ENCODE results near the gene RIMBP2. TPM values are rescaled to one million over a fixed set of nuclear protein-coding genes. Genes with fewer than 3 reads are reported as not detected.

Gene RIMBP2
- total RNA-seq, 5 donors from 2014 or later (not counting 1 experiment from before 2014, with no cell fraction given), result 0.10 to 0.38 TPM; not detected in 3

GRCh38 chr12:130627175-130627574 is 88.9 kb downstream of the RIMBP2 start:
- Histone ChIP-seq H3K36me3 (ENCODE audit: control insufficient read depth in 2 of 2, extremely low read depth in 1 of 2, insufficient read depth in 1 of 2, low read length in 1 of 2) (no peaks in the 10 kb centered on the region), H3K9me3 (no peaks in the 10 kb centered on the region), H3K27ac (ENCODE audit: low read length) (no peak overlapping the region), H3K4me1 (ENCODE audit: control insufficient read depth in 1 of 2, extremely low read depth in 1 of 2, insufficient read depth in 2 of 2, low read length in 2 of 2) (no peaks in the 10 kb centered on the region), H3K27me3 (replicated peaks in 1 of 2; ENCODE audit: control insufficient read depth in 2 of 2, extremely low read depth in 1 of 2, insufficient read depth in 2 of 2, low read length in 1 of 2) (no peaks in the 10 kb centered on the region), H3K4me3 (ENCODE audit: control insufficient read depth in 1 of 2, extremely low read depth in 1 of 2, low read length in 1 of 2) (no peak overlapping the region)
- DNase-seq, result no peak
- H3K9me3 Mint-ChIP-seq, result peaks cover 0 to 9% (median 0%) of the 10 kb centered on the region in 3 donors
- H3K27me3 Mint-ChIP-seq, result peaks cover 4 to 5% of the 10 kb centered on the region in 2 donors
- 90% methylated on average over 7 of the region's 7 CpGs for WGBS (ENCODE audit: insufficient coverage)
- no peak overlapping the region for H3K27ac Mint-ChIP-seq
- H3K36me3 Mint-ChIP-seq, result no peaks in the 10 kb centered on the region
- ATAC-seq (replicated peaks in 1 of 4), result no peak
- H3K4me1 Mint-ChIP-seq, result no peaks in the 10 kb centered on the region
- no peak overlapping the region for H3K4me3 Mint-ChIP-seq
- POLR2A ChIA-PET, result no interaction called here
- CTCF ChIA-PET, result no interaction called here

GRCh38 chr12:130626601-130627000 is 89.5 kb downstream of the RIMBP2 start:
- Histone ChIP-seq H3K9me3 (no peaks in the 10 kb centered on the region), H3K27me3 (replicated peaks in 1 of 2; ENCODE audit: control insufficient read depth in 2 of 2, extremely low read depth in 1 of 2, insufficient read depth in 2 of 2, low read length in 1 of 2) (no peaks in the 10 kb centered on the region), H3K4me1 (ENCODE audit: control insufficient read depth in 1 of 2, extremely low read depth in 1 of 2, insufficient read depth in 2 of 2, low read length in 2 of 2) (no peaks in the 10 kb centered on the region), H3K36me3 (ENCODE audit: control insufficient read depth in 2 of 2, extremely low read depth in 1 of 2, insufficient read depth in 1 of 2, low read length in 1 of 2) (no peaks in the 10 kb centered on the region), H3K27ac (ENCODE audit: low read length) (no peak overlapping the region), H3K4me3 (ENCODE audit: control insufficient read depth in 1 of 2, extremely low read depth in 1 of 2, low read length in 1 of 2) (no peak overlapping the region)
- H3K27ac Mint-ChIP-seq, result no peak overlapping the region
- no peak overlapping the region for H3K4me3 Mint-ChIP-seq
- ATAC-seq (replicated peaks in 1 of 4) (no peak), DNase-seq (no peak)
- peaks cover 0 to 9% (median 0%) of the 10 kb centered on the region in 3 donors for H3K9me3 Mint-ChIP-seq
- H3K4me1 Mint-ChIP-seq, result no peaks in the 10 kb centered on the region
- ChIA-PET POLR2A (no interaction called here), CTCF (interaction anchor here in 1 of 2 donors (0.7 kb wide), 1 partner anchor 17 kb away, joined by 3 read pairs; no protein-coding TSS in a partner anchor)
- peaks cover 2 to 4% of the 10 kb centered on the region in 2 donors for H3K27me3 Mint-ChIP-seq
- H3K36me3 Mint-ChIP-seq, result no peaks in the 10 kb centered on the region
- WGBS (ENCODE audit: insufficient coverage), result 71% methylated on average over 11 of the region's 11 CpGs

GRCh38 chr12:130625201-130625600 is 90.9 kb downstream of the RIMBP2 start:
- DNase-seq (no peak), ATAC-seq (replicated peaks in 1 of 4) (no peak)
- Histone ChIP-seq H3K9me3 (no peaks in the 10 kb centered on the region), H3K4me1 (ENCODE audit: control insufficient read depth in 1 of 2, extremely low read depth in 1 of 2, insufficient read depth in 2 of 2, low read length in 2 of 2) (no peaks in the 10 kb centered on the region), H3K36me3 (ENCODE audit: control insufficient read depth in 2 of 2, extremely low read depth in 1 of 2, insufficient read depth in 1 of 2, low read length in 1 of 2) (no peaks in the 10 kb centered on the region), H3K4me3 (ENCODE audit: control insufficient read depth in 1 of 2, extremely low read depth in 1 of 2, low read length in 1 of 2) (no peak overlapping the region), H3K27me3 (replicated peaks in 1 of 2; ENCODE audit: control insufficient read depth in 2 of 2, extremely low read depth in 1 of 2, insufficient read depth in 2 of 2, low read length in 1 of 2) (no peaks in the 10 kb centered on the region), H3K27ac (ENCODE audit: low read length) (no peak overlapping the region)
- Mint-ChIP-seq H3K36me3 (no peaks in the 10 kb centered on the region), H3K27me3 (peaks cover 2 to 4% of the 10 kb centered on the region in 2 donors), H3K27ac (no peak overlapping the region), H3K9me3 (no peaks in the 10 kb centered on the region), H3K4me3 (no peak overlapping the region), H3K4me1 (no peaks in the 10 kb centered on the region)
- no CpG with 5 or more reads among the region's 5 CpGs for WGBS (ENCODE audit: insufficient coverage)
- CTCF ChIA-PET, result no interaction called here
- POLR2A ChIA-PET, result no interaction called here

DNA sequence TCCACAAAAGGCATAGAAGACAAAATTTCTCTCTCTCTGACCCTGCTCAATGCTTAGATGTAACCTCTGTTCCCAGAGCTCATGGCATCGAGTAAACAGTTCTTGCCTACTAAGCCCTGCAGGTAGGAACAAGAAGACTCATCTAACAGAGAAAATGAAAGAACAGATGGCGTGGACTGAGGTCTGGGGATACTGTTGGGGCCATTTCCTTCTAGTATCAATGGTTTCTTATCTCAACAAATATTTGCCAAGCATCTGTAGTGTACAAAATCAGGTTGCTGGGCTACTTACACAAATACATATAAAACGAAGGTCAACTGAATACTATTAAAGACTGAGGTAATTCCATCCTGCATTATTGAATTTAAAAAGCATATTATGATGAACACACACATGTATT is 93.3 kb downstream of the RIMBP2 start:
- CTCF ChIA-PET, result no interaction called here
- no peak for ATAC-seq (replicated peaks in 1 of 4)
- H3K4me3 ChIP-seq (ENCODE audit: control insufficient read depth in 1 of 2, extremely low read depth in 1 of 2, low read length in 1 of 2), result no peak overlapping the region
- no CpG with 5 or more reads among the region's 3 CpGs for WGBS (ENCODE audit: insufficient coverage)
- Mint-ChIP-seq H3K36me3 (no peaks in the 10 kb centered on the region), H3K4me1 (no peaks in the 10 kb centered on the region), H3K27ac (no peak overlapping the region), H3K4me3 (no peak overlapping the region), H3K9me3 (no peaks in the 10 kb centered on the region), H3K27me3 (peaks cover 0 to 4% of the 10 kb centered on the region in 2 donors)
- no peaks in the 10 kb centered on the region for H3K4me1 ChIP-seq (ENCODE audit: control insufficient read depth in 1 of 2, extremely low read depth in 1 of 2, insufficient read depth in 2 of 2, low read length in 2 of 2)
- H3K27me3 ChIP-seq (replicated peaks in 1 of 2; ENCODE audit: control insufficient read depth in 2 of 2, extremely low read depth in 1 of 2, insufficient read depth in 2 of 2, low read length in 1 of 2), result no peaks in the 10 kb centered on the region
- POLR2A ChIA-PET, result no interaction called here
- H3K27ac ChIP-seq (ENCODE audit: low read length), result no peak overlapping the region
- no peaks in the 10 kb centered on the region for H3K9me3 ChIP-seq
- no peaks in the 10 kb centered on the region for H3K36me3 ChIP-seq (ENCODE audit: control insufficient read depth in 2 of 2, extremely low read depth in 1 of 2, insufficient read depth in 1 of 2, low read length in 1 of 2)
- DNase-seq, result no peak

DNA sequence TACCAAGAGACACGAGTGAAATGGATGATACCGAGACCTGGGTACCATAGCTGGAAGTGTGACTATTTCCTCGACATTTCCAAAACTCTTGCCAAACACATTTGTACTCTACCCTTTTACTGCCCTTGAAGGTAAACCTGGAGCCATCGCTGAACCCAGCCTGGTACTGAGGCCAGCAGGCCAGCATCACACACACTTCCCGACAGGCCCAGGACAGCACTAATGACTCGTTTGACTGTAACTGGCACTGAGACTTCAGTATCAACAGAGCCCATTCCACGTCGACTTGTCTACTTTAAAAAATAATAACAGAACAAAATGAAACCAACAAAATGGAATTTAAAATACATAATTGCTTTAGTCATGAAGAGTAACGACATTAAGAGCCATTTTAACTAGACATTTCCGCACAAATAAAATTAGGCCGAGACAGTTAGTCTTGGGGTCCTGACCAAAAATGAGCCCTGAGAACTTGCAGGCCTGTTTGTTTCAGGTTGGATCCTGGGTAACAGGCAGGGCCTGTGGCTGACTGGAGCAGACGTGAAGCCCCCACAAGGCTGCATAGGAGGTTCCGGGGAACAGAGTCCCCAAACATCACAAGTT is 94.3 kb downstream of the RIMBP2 start:
- no peak overlapping the region for H3K4me3 Mint-ChIP-seq
- no peak overlapping the region for H3K27ac ChIP-seq (ENCODE audit: low read length)
- WGBS (ENCODE audit: insufficient coverage), result 91% methylated on average over 4 of the region's 13 CpGs
- CTCF ChIA-PET, result no interaction called here
- DNase-seq (no peak), ATAC-seq (replicated peaks in 1 of 4) (no peak)
- H3K27ac Mint-ChIP-seq, result no peak overlapping the region
- no peaks in the 10 kb centered on the region for H3K27me3 ChIP-seq (replicated peaks in 1 of 2; ENCODE audit: control insufficient read depth in 2 of 2, extremely low read depth in 1 of 2, insufficient read depth in 2 of 2, low read length in 1 of 2)
- H3K9me3 Mint-ChIP-seq, result no peaks in the 10 kb centered on the region
- no peaks in the 10 kb centered on the region for H3K4me1 ChIP-seq (ENCODE audit: control insufficient read depth in 1 of 2, extremely low read depth in 1 of 2, insufficient read depth in 2 of 2, low read length in 2 of 2)
- no peaks in the 10 kb centered on the region for H3K4me1 Mint-ChIP-seq
- POLR2A ChIA-PET, result no interaction called here
- H3K27me3 Mint-ChIP-seq, result peaks cover 1 to 4% of the 10 kb centered on the region in 2 donors
- H3K9me3 ChIP-seq, result no peaks in the 10 kb centered on the region
- no peak overlapping the region for H3K4me3 ChIP-seq (ENCODE audit: control insufficient read depth in 1 of 2, extremely low read depth in 1 of 2, low read length in 1 of 2)
- H3K36me3 Mint-ChIP-seq, result no peaks in the 10 kb centered on the region
- no peaks in the 10 kb centered on the region for H3K36me3 ChIP-seq (ENCODE audit: control insufficient read depth in 2 of 2, extremely low read depth in 1 of 2, insufficient read depth in 1 of 2, low read length in 1 of 2)

DNA sequence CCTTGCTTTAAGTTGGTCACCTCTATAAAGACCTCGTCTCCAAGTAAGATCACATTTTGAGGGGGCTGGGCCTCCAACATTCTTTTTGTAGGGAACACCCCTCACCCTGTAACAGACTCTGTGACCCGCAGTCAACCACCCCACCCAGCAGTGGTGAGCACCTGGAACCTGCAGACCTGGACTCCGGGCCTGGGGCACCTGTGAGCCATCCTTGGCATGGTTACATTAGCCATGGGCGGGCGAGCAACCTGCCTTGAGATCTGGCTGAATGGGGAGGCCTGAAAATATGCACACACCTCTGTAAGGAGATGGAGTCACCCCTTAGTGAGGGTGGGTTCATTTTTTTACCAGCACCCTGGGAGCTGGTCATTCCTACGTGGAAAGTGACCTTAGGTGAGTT is 95.3 kb downstream of the RIMBP2 start:
- no peaks in the 10 kb centered on the region for H3K4me1 ChIP-seq (ENCODE audit: control insufficient read depth in 1 of 2, extremely low read depth in 1 of 2, insufficient read depth in 2 of 2, low read length in 2 of 2)
- no peaks in the 10 kb centered on the region for H3K36me3 ChIP-seq (ENCODE audit: control insufficient read depth in 2 of 2, extremely low read depth in 1 of 2, insufficient read depth in 1 of 2, low read length in 1 of 2)
- no peaks in the 10 kb centered on the region for H3K9me3 ChIP-seq
- Mint-ChIP-seq H3K9me3 (no peaks in the 10 kb centered on the region), H3K4me3 (no peak overlapping the region), H3K4me1 (no peaks in the 10 kb centered on the region), H3K36me3 (no peaks in the 10 kb centered on the region), H3K27ac (no peak overlapping the region), H3K27me3 (peaks cover 1 to 4% of the 10 kb centered on the region in 2 donors)
- ChIA-PET CTCF (no interaction called here), POLR2A (no interaction called here)
- ATAC-seq (replicated peaks in 1 of 4) (no peak), DNase-seq (no peak)
- no peak overlapping the region for H3K27ac ChIP-seq (ENCODE audit: low read length)
- 85% methylated on average over 5 of the region's 6 CpGs for WGBS (ENCODE audit: insufficient coverage)
- H3K27me3 ChIP-seq (replicated peaks in 1 of 2; ENCODE audit: control insufficient read depth in 2 of 2, extremely low read depth in 1 of 2, insufficient read depth in 2 of 2, low read length in 1 of 2), result peaks cover 0 to 2% of the 10 kb centered on the region in 2 experiments
- no peak overlapping the region for H3K4me3 ChIP-seq (ENCODE audit: control insufficient read depth in 1 of 2, extremely low read depth in 1 of 2, low read length in 1 of 2)

DNA sequence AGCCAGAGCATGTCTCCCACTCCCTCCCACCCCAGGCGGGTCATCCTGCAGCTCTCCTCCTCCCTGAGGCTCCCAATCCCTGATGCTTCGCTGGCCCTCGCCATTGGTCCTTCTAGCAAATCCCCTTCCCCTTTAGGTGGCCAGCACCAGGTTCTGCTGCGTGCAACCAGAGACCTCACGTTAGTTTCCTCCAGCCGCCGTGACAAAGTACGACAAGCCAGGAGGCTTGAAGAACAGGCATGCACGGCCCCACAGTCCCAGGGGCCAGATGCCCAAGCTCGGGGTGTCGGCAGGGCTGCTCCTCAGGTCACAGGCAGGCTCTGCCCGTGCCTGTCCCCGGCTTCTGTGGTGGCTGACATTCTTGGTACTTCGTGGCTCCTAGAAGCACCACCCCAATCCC is 95.8 kb downstream of the RIMBP2 start:
- H3K9me3 ChIP-seq, result no peaks in the 10 kb centered on the region
- no peak for ATAC-seq (replicated peaks in 1 of 4)
- POLR2A ChIA-PET, result no interaction called here
- H3K4me1 ChIP-seq (ENCODE audit: control insufficient read depth in 1 of 2, extremely low read depth in 1 of 2, insufficient read depth in 2 of 2, low read length in 2 of 2), result no peaks in the 10 kb centered on the region
- H3K4me3 Mint-ChIP-seq, result no peak overlapping the region
- H3K27ac Mint-ChIP-seq, result no peak overlapping the region
- H3K9me3 Mint-ChIP-seq, result no peaks in the 10 kb centered on the region
- 87% methylated on average over 14 of the region's 14 CpGs for WGBS (ENCODE audit: insufficient coverage)
- no peak for DNase-seq
- H3K36me3 ChIP-seq (ENCODE audit: control insufficient read depth in 2 of 2, extremely low read depth in 1 of 2, insufficient read depth in 1 of 2, low read length in 1 of 2), result no peaks in the 10 kb centered on the region
- no peaks in the 10 kb centered on the region for H3K36me3 Mint-ChIP-seq
- no peak overlapping the region for H3K27ac ChIP-seq (ENCODE audit: low read length)
- H3K4me1 Mint-ChIP-seq, result no peaks in the 10 kb centered on the region
- peaks cover 1 to 4% of the 10 kb centered on the region in 2 donors for H3K27me3 Mint-ChIP-seq
- peaks cover 0 to 2% of the 10 kb centered on the region in 2 experiments for H3K27me3 ChIP-seq (replicated peaks in 1 of 2; ENCODE audit: control insufficient read depth in 2 of 2, extremely low read depth in 1 of 2, insufficient read depth in 2 of 2, low read length in 1 of 2)
- no peak overlapping the region for H3K4me3 ChIP-seq (ENCODE audit: control insufficient read depth in 1 of 2, extremely low read depth in 1 of 2, low read length in 1 of 2)
- CTCF ChIA-PET, result no interaction called here

All from T-cell (primary cell).